B cell (primary cell): ENCODE data around the gene LIN52.

Experiments
- CTCF ChIP-seq: fragments of 200-600 bp; IDR thresholded peaks from one replicate; pipeline ENCODE4 v1.8.0; 2022; ENCODE audit warnings: antibody characterized with exemption, mild to moderate bottlenecking
- EZH2 ChIP-seq: IDR thresholded peaks from 2 replicates; pipeline ENCODE4 v1.6.1; 2012; ENCODE audit warnings: borderline replicate concordance, low read depth, mild to moderate bottlenecking, moderate library complexity, low read length; ENCODE audit not compliant: insufficient read depth, poor library complexity, severe bottlenecking

- no peak for TF ChIP-seq EZH2
- TF ChIP-seq CTCF = no peak
These were observed 70.5 kb downstream of the LIN52 start for GRCh38 chr14:74155287-74155686.
